GM10266 (cell line): Measurements from ENCODE around the gene DCAF16.

Experiments used
- DNase-seq: peaks from one replicate; pipeline ENCODE4 v3.0.0; 2012; ENCODE audit errors: extremely low spot score
- TF ChIP-seq, protein P1 (sequence below): IDR thresholded peaks from 2 replicates; pipeline ENCODE4 v1.5.1; 2012; ENCODE audit warnings: mild to moderate bottlenecking, low read depth; ENCODE audit not compliant: control insufficient read depth, insufficient read depth; ENCODE audit errors: missing control alignments

Gene DCAF16

DNA sequence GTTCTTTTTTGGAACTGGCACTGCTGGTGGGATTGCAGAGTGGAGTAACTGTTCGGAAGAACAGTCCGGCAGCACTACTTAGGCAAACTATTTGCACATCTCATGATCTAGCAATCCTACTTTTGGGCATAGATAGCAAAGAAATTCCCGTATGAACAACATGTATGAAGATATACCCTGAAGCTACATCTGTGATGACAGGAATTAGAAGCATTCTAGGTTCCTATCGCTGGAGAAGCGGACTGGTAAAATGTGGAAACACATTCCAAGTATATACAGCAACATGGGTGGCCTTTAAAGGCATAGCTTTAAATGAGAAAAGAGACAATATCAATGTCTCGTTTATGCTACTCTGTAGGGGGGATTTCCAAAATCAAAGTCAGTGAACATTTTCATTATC lies 3.1 kb downstream of the DCAF16 start:
- TF ChIP-seq, protein P1, sequence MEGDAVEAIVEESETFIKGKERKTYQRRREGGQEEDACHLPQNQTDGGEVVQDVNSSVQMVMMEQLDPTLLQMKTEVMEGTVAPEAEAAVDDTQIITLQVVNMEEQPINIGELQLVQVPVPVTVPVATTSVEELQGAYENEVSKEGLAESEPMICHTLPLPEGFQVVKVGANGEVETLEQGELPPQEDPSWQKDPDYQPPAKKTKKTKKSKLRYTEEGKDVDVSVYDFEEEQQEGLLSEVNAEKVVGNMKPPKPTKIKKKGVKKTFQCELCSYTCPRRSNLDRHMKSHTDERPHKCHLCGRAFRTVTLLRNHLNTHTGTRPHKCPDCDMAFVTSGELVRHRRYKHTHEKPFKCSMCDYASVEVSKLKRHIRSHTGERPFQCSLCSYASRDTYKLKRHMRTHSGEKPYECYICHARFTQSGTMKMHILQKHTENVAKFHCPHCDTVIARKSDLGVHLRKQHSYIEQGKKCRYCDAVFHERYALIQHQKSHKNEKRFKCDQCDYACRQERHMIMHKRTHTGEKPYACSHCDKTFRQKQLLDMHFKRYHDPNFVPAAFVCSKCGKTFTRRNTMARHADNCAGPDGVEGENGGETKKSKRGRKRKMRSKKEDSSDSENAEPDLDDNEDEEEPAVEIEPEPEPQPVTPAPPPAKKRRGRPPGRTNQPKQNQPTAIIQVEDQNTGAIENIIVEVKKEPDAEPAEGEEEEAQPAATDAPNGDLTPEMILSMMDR: no peak
- DNase-seq: no peak

DNA sequence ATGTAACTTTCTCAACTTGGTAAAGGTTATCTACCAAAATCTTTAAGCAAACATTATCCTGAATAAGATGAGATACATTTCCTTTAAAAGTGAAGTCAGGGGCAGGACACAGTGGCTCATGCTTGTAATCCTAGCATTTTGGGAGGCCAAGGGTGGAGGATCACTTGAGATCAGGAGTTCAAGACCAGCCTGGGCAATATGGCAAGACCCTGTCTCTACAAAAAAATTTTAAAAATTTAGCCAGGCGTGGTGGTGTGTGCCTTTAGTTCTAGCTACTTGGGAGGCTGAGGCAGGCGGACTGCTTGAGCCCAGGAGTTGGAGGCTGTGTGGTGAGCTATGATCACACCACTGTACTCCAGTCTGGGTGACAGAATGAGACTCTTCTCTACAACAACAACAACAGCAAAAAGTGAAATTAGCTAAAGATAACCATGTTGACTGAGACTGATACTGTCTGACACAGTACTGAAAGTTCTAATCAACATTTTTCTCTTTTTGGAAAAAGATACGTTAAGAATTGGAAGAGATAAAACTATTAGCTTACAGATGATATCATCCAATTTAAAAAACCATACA lies 4.9 kb downstream of the DCAF16 start:
- TF ChIP-seq, protein P1: no peak
- DNase-seq: no peak

DNA sequence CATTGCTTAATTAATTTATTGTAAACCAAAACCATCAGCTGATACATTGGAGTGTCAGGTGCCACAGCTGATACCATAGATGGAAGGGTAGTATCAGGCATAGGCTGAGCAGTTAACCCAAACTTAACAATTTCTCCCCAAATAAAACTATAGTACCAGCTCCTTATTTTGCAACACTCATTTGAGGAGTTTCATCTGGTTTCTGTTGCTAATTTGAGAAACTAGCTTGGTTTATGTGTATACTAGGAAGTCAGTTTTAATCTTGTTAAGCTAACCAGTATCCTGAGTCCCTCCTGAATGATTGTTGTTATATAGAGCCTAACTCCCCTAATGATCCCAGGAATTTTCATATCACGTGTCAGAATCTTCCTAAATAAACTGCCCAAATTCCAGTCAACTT lies 12.7 kb downstream of the DCAF16 start:
- TF ChIP-seq, protein P1: no peak
- no peak for DNase-seq

DNA sequence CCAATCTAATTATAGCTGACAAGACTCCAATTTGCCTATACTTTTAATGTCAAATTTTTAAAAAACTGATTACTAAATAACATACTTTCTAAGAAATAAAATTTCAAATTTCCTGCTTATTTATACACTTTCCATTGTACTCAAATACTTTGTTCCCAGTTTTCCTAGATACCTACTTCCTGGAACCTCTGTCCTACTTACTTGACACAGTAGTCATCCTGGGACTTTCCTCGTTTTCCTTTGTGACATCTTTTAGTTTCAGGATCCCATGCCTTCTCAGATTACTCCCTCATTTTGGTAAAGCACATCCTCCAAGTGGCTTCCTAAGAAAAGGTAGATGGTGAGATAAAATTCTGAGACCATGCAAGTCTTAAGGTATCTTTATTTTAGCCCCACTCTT lies 15.8 kb downstream of the DCAF16 start:
- DNase-seq: no peak
- TF ChIP-seq, protein P1: no peak

DNA sequence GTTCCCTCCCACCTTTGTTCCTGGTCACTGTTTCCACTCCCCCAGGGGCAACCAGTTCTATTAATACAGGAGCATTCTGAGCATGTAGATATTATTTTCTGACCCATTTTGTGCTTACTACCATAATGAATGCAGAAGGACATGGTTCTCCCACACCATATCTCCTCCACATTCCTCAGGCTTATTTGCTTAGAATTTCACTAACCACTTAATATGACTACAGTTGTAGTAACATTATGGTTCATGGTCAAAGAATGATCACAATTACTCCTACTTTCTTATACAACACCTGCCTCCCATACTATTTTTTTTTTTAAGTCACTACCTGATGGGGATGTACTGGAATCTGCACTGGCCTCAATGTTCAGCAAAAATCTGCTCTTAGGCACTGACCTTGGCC lies 21.6 kb downstream of the DCAF16 start:
- TF ChIP-seq, protein P1: no peak

DNA sequence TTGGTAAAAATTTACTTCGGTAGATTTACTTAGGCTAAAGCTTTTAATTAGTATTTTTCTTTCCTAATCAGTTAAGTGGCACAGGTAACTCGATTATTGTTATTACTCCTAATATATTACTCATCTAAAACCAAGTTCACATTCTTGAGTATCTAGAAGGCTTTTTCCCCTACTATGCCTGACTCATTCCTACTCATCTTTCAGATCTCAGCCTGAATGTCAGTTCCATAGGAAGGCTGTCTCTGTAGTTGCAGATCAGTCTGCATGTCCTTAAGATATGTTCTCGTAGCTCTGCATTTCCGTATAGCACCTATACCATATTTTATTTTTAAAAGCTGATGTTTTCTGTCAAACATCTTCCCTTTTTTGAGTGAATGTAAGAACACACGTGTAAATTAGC lies 23.2 kb downstream of the DCAF16 start:
- no peak for DNase-seq
- TF ChIP-seq, protein P1: no peak

More for the DNA sequence above, 21.6 kb downstream of the DCAF16 start:
- DNase-seq: no peak

DNA sequence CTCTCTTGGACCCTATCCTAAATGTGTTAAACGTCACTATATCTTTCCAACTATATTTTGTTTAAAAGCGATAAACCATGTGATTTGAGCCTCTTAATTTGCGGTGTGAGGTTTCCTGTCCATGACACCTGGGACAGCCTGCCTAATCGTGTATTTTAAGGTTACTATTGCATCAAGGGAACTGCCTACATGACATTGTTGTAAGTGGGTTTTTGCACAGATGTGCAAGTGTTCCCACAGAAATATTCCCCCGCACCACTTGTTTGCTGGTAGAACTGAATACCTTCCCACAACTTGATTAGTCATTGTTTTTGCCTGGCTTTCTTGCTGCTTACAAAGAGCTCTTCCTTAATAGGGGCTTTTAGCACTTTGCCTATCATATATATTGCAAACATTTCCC lies 24.0 kb downstream of the DCAF16 start:
- no peak for DNase-seq

More for the DNA sequence above, 24.0 kb downstream of the DCAF16 start:
- TF ChIP-seq, protein P1: no peak
